ENCODE data around the gene FAM149B1. TPM values are rescaled to one million over a fixed set of nuclear protein-coding genes. Genes with fewer than 3 reads are reported as not detected.

FAM149B1 gene
- total RNA-seq, 4 donors from 2014 or later = 7.4 to 21.6 (median 13.2) TPM

- Histone ChIP-seq H3K27ac (no peak overlapping the region), H3K4me1 (no peaks in the 10 kb centered on the region), H3K4me3 (no peak overlapping the region), H3K36me3 (no peaks in the 10 kb centered on the region), H3K27me3 (no peaks in the 10 kb centered on the region), H3K9me3 (no peaks in the 10 kb centered on the region)
- no peak for TF ChIP-seq CTCF (IDR thresholded peaks at IDR 0.05)
- TF ChIP-seq POLR2A (IDR thresholded peaks at IDR 0.05) = no peak
- DNase-seq = no peak
These were observed 94.3 kb downstream of the FAM149B1 start for GRCh38 chr10:73262105-73262730.

- Histone ChIP-seq H3K27me3 (no peaks in the 10 kb centered on the region), H3K9me3 (no peaks in the 10 kb centered on the region), H3K4me3 (no peak overlapping the region), H3K4me1 (no peaks in the 10 kb centered on the region), H3K27ac (no peak overlapping the region), H3K36me3 (no peaks in the 10 kb centered on the region)
- DNase-seq = no peak
- TF ChIP-seq CTCF (IDR thresholded peaks at IDR 0.05) = no peak
- TF ChIP-seq POLR2A (IDR thresholded peaks at IDR 0.05) = no peak
These were observed 95.1 kb downstream of the FAM149B1 start for GRCh38 chr10:73262880-73263555.

GRCh38 chr10:73263693-73264347, 95.9 kb downstream of the FAM149B1 start:
- no peak overlapping the region for H3K4me3 ChIP-seq
- H3K9me3 ChIP-seq = no peaks in the 10 kb centered on the region
- TF ChIP-seq CTCF (IDR thresholded peaks at IDR 0.05) (peak in 5 of 6 experiments; percentile 38 to 46 (median 44)), POLR2A (IDR thresholded peaks at IDR 0.05) (no peak)
- no peak overlapping the region for H3K27ac ChIP-seq
- H3K27me3 ChIP-seq = no peaks in the 10 kb centered on the region
- no peaks in the 10 kb centered on the region for H3K36me3 ChIP-seq
- DNase-seq = no peak
- no peaks in the 10 kb centered on the region for H3K4me1 ChIP-seq

GRCh38 chr10:73264423-73264822, 96.5 kb downstream of the FAM149B1 start:
- Histone ChIP-seq H3K36me3 (no peaks in the 10 kb centered on the region), H3K4me3 (no peak overlapping the region), H3K9me3 (no peaks in the 10 kb centered on the region), H3K27me3 (no peaks in the 10 kb centered on the region), H3K27ac (no peak overlapping the region), H3K4me1 (no peaks in the 10 kb centered on the region)
- no peak for DNase-seq
- TF ChIP-seq POLR2A (IDR thresholded peaks at IDR 0.05) (no peak), CTCF (IDR thresholded peaks at IDR 0.05) (no peak)

GRCh38 chr10:73281097-73281496, 113.2 kb downstream of the FAM149B1 start:
- DNase-seq = no peak
- no peaks in the 10 kb centered on the region for H3K27me3 ChIP-seq

More at GRCh38 chr10:73281097-73281496, 113.2 kb downstream of the FAM149B1 start:
- TF ChIP-seq POLR2A (IDR thresholded peaks at IDR 0.05) (no peak), CTCF (IDR thresholded peaks at IDR 0.05) (no peak)
- no peaks in the 10 kb centered on the region for H3K9me3 ChIP-seq
- H3K27ac ChIP-seq = no peak overlapping the region
- H3K4me1 ChIP-seq = no peaks in the 10 kb centered on the region
- no peak overlapping the region for H3K4me3 ChIP-seq
- no peaks in the 10 kb centered on the region for H3K36me3 ChIP-seq

All from Peyer's patch (tissue), 4 donors.